Effector memory CD4-positive, alpha-beta T cell (primary cell): ENCODE results near the gene CARD11.

Experiments used
- DNase-seq, 3 donors: peaks; one replicate each; pipeline ENCODE4 v3.0.0-alpha.2; 2020
- H3K27ac ChIP-seq: 2 replicates; pipeline ENCODE4 v1.7.0; 2013; ENCODE audit warnings: mild to moderate bottlenecking, low read length, moderate library complexity; ENCODE audit not compliant: insufficient read depth, poor library complexity, severe bottlenecking
- H3K27me3 ChIP-seq: replicated peaks from 2 replicates; pipeline ENCODE4 v1.7.0; 2013; ENCODE audit warnings: mild to moderate bottlenecking, low read length; ENCODE audit not compliant: insufficient read depth, control insufficient read depth, poor library complexity, severe bottlenecking
- H3K36me3 ChIP-seq: 2 replicates; pipeline ENCODE4 v1.7.0; 2013; ENCODE audit warnings: mild to moderate bottlenecking, low read length, moderate library complexity; ENCODE audit not compliant: control insufficient read depth, insufficient read depth
- H3K4me1 ChIP-seq: 2 replicates; pipeline ENCODE4 v1.7.0; 2013; ENCODE audit warnings: low read length, mild to moderate bottlenecking; ENCODE audit not compliant: control insufficient read depth, insufficient read depth, poor library complexity, severe bottlenecking
- H3K4me3 ChIP-seq: 2 replicates; pipeline ENCODE4 v1.7.0; 2013; ENCODE audit warnings: low read length, low read depth, mild to moderate bottlenecking; ENCODE audit not compliant: insufficient read depth, poor library complexity, severe bottlenecking
- H3K9me3 ChIP-seq: 2 replicates; pipeline ENCODE4 v1.7.0; 2013; ENCODE audit warnings: mild to moderate bottlenecking, low read length, moderate library complexity; ENCODE audit not compliant: control insufficient read depth

CARD11 gene

GRCh38 chr7:2969398-2970306 lies 74.0 kb downstream of the CARD11 start:
- Histone ChIP-seq H3K4me1 (no peaks in the 10 kb centered on the region), H3K4me3 (no peak overlapping the region), H3K27ac (no peak overlapping the region), H3K36me3 (peaks cover 36% of the 10 kb centered on the region), H3K9me3 (peaks cover 16% of the 10 kb centered on the region), H3K27me3 (no peaks in the 10 kb centered on the region)
- no peak for DNase-seq

GRCh38 chr7:2968616-2969397 lies 74.9 kb downstream of the CARD11 start:
- no peak for DNase-seq
- Histone ChIP-seq H3K9me3 (peaks cover 16% of the 10 kb centered on the region), H3K4me3 (no peak overlapping the region), H3K27me3 (no peaks in the 10 kb centered on the region), H3K4me1 (no peaks in the 10 kb centered on the region), H3K36me3 (peaks cover 32% of the 10 kb centered on the region), H3K27ac (no peak overlapping the region)

GRCh38 chr7:2968176-2968575 lies 75.5 kb downstream of the CARD11 start:
- no peak for DNase-seq
- Histone ChIP-seq H3K4me1 (no peaks in the 10 kb centered on the region), H3K9me3 (peaks cover 16% of the 10 kb centered on the region), H3K27me3 (no peaks in the 10 kb centered on the region), H3K4me3 (no peak overlapping the region), H3K27ac (no peak overlapping the region), H3K36me3 (peaks cover 27% of the 10 kb centered on the region)

- peaks cover 25% of the 10 kb centered on the region for H3K36me3 ChIP-seq
- H3K9me3 ChIP-seq: peaks cover 16% of the 10 kb centered on the region
- no peak overlapping the region for H3K4me3 ChIP-seq
- no peak for DNase-seq
- no peak overlapping the region for H3K27ac ChIP-seq
- no peaks in the 10 kb centered on the region for H3K4me1 ChIP-seq
- H3K27me3 ChIP-seq: no peaks in the 10 kb centered on the region
Measured at GRCh38 chr7:2967705-2968104, 76.0 kb downstream of the CARD11 start.

- H3K27ac ChIP-seq: no peak overlapping the region
Measured at GRCh38 chr7:2967253-2967652, 76.4 kb downstream of the CARD11 start.

GRCh38 chr7:2966466-2967078 lies 77.1 kb downstream of the CARD11 start:
- DNase-seq: no peak
- H3K27me3 ChIP-seq: no peaks in the 10 kb centered on the region

More at GRCh38 chr7:2967253-2967652, 76.4 kb downstream of the CARD11 start:
- DNase-seq: no peak
- no peak overlapping the region for H3K4me3 ChIP-seq
- no peaks in the 10 kb centered on the region for H3K27me3 ChIP-seq
- peaks cover 25% of the 10 kb centered on the region for H3K36me3 ChIP-seq
- H3K4me1 ChIP-seq: no peaks in the 10 kb centered on the region
- H3K9me3 ChIP-seq: peaks cover 16% of the 10 kb centered on the region

GRCh38 chr7:2965745-2966270 lies 77.9 kb downstream of the CARD11 start:
- no peak overlapping the region for H3K27ac ChIP-seq
- no peak overlapping the region for H3K4me3 ChIP-seq
- no peaks in the 10 kb centered on the region for H3K4me1 ChIP-seq
- DNase-seq: no peak
- peaks cover 20% of the 10 kb centered on the region for H3K36me3 ChIP-seq
- peaks cover 16% of the 10 kb centered on the region for H3K9me3 ChIP-seq
- H3K27me3 ChIP-seq: no peaks in the 10 kb centered on the region

More at GRCh38 chr7:2966466-2967078, 77.1 kb downstream of the CARD11 start:
- Histone ChIP-seq H3K27ac (no peak overlapping the region), H3K4me3 (no peak overlapping the region), H3K36me3 (peaks cover 20% of the 10 kb centered on the region), H3K9me3 (peaks cover 16% of the 10 kb centered on the region), H3K4me1 (no peaks in the 10 kb centered on the region)

- Histone ChIP-seq H3K4me1 (no peaks in the 10 kb centered on the region), H3K27me3 (no peaks in the 10 kb centered on the region), H3K4me3 (no peak overlapping the region), H3K36me3 (peaks cover 20% of the 10 kb centered on the region), H3K9me3 (peaks cover 16% of the 10 kb centered on the region), H3K27ac (no peak overlapping the region)
- no peak for DNase-seq
Measured at GRCh38 chr7:2965301-2965700, 78.4 kb downstream of the CARD11 start.

GRCh38 chr7:2964208-2964607 lies 79.5 kb downstream of the CARD11 start:
- no peak for DNase-seq
- peaks cover 16% of the 10 kb centered on the region for H3K9me3 ChIP-seq
- H3K36me3 ChIP-seq: peaks cover 20% of the 10 kb centered on the region
- peaks cover 4% of the 10 kb centered on the region for H3K4me1 ChIP-seq
- H3K27ac ChIP-seq: no peak overlapping the region
- H3K27me3 ChIP-seq: no peaks in the 10 kb centered on the region
- H3K4me3 ChIP-seq: no peak overlapping the region
